Activated CD4-positive, alpha-beta T cell treated with anti-CD3 and anti-CD28 coated beads, Interleukin-2, amount 10 ng/mL, durations not matched to agents 24 days and 14 days (primary cell): ENCODE results near the gene AFG1L. TPM values are rescaled to one million over a fixed set of nuclear protein-coding genes. Genes with fewer than 3 reads are reported as not detected.
A peak's percentile ranks its signal among the peaks of the same experiment; 100 is the strongest.

Experiments
- DNase-seq: peaks from one replicate; pipeline ENCODE4 v3.0.0; 2022
- H3K27ac Mint-ChIP-seq: one replicate; pipeline ENCODE4 v1.8.0; 2022; ENCODE audit warnings: mild to moderate bottlenecking, mixed read lengths
- H3K27me3 Mint-ChIP-seq: one replicate; pipeline ENCODE4 v1.8.0; 2022; ENCODE audit warnings: mixed read lengths
- H3K36me3 Mint-ChIP-seq: one replicate; pipeline ENCODE4 v1.8.0; 2022; ENCODE audit warnings: low read depth, mild to moderate bottlenecking, mixed read lengths
- H3K4me1 Mint-ChIP-seq: one replicate; pipeline ENCODE4 v1.8.0; 2021; ENCODE audit warnings: mixed read lengths
- H3K4me3 Mint-ChIP-seq: one replicate; pipeline ENCODE4 v1.8.0; 2022; ENCODE audit warnings: mild to moderate bottlenecking, moderate library complexity, mixed read lengths
- H3K9me3 Mint-ChIP-seq: one replicate; pipeline ENCODE4 v1.8.0; 2021; ENCODE audit warnings: mixed read lengths
- intact Hi-C: fragments of 100-400 bp; cut with micrococcal nuclease; formaldehyde crosslinking; loops from one replicate; pipeline ENCODE4 v1.15.1; 2023
- total RNA-seq: library from RNA; stranded (reverse); gene quantifications from 2 replicates; pipeline ENCODE4 v1.2.3, GENCODE V29; 2022

Gene AFG1L
- total RNA-seq, 1 donor from 2014 or later, result 6.3 TPM

DNA sequence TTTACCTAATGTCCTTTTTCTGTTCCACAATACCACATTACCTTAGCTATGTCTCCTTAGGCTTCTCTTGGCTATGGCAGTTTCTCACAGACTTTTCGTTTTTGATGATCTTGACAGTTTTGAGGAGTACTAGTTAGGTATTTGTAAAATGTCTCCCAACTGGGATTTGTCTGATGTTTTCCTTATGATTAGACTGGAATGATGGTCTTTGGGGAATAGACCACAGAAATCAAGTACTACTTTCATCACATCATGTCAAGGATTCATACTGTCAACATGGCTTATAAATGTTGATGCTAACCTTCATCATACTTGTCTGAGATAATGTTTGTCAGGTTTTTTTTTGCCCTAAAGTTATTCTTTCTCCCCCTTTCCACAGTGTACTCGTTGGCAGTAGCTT is 187.7 kb downstream of the AFG1L start:
- intact Hi-C loops, result no loop called here
- no peak for DNase-seq
- Mint-ChIP-seq H3K4me1 (no peaks in the 10 kb centered on the region), H3K9me3 (no peaks in the 10 kb centered on the region), H3K27ac (no peak overlapping the region), H3K27me3 (peaks cover 9% of the 10 kb centered on the region), H3K36me3 (no peaks in the 10 kb centered on the region), H3K4me3 (no peak overlapping the region)

DNA sequence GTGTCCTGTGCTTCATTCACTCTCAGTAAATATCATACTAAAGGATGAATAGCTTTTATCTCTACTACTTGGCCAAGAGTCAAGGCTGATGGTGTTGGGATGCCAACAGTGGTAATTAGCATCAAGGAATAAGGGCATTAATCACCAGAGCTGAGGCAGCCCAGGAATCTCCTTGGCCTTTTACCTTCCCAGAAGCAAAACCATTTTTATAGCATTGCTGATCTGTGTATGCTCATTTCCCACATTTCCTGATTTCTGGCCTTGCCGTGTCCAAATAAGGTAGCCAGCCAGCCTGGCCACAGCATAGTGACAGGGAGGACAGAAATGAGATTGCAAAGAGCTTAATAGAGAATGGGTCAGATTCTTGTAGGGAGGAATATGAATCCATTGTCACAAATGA is 189.2 kb downstream of the AFG1L start:
- Mint-ChIP-seq H3K4me1 (no peaks in the 10 kb centered on the region), H3K27ac (no peak overlapping the region), H3K4me3 (no peak overlapping the region), H3K9me3 (no peaks in the 10 kb centered on the region), H3K36me3 (no peaks in the 10 kb centered on the region), H3K27me3 (peaks cover 12% of the 10 kb centered on the region)
- intact Hi-C loops, result no loop called here
- DNase-seq, result no peak

DNA sequence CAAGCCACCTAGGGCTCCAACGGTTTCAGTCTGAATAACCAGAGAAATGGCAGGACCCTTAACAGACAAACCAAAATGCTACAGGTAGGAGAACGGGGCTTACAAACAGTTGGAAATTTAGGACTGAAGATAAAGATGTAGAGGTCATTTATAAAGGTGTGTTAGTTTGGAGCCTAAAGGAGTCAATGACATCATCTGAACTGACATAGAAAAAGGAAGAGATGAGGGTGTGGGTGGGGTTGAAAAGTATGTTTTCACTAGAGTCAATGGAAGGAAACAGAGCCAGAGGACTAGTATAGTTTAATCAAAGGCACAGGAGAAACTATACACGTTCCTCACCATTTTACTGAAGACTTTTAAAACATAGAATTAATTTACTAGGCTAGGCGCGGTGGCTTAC is 194.8 kb downstream of the AFG1L start:
- Mint-ChIP-seq H3K4me3 (no peak overlapping the region), H3K27me3 (peaks cover 20% of the 10 kb centered on the region), H3K9me3 (no peaks in the 10 kb centered on the region), H3K27ac (no peak overlapping the region), H3K36me3 (no peaks in the 10 kb centered on the region), H3K4me1 (no peaks in the 10 kb centered on the region)
- no peak for DNase-seq
- intact Hi-C loops, result loop anchor here (5.0 kb wide), 1 partner anchor 312 kb away; no protein-coding TSS in a partner anchor

DNA sequence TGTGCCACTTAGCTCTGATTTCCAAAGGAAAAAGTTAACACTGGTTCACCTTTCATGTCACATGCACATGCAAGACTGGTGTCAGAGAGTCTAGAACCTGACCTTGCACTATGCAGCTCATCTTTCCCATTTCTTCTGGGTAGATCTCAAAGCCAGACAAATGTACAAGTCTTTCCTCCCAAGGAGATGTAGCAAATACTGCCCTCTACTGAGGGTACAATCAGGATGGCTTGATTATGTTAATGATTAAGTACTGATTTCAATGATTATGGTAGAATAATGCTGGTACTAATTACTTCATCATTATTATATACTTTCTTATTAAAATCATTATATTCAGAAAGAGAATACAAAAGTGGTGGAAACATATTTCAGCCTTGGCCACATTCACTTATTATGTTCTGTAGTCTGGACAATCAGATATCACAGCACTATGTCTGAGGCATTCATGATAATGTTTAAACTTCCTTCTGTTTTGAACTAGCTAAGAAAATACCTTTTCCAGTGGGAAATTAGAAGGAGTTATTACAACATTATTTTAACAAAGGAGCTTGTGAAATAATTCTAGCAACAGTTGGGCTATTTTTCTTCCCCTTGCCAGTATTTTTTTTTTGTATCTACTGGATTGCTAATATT is 197.4 kb downstream of the AFG1L start:
- H3K4me1 Mint-ChIP-seq, result no peaks in the 10 kb centered on the region
- no peaks in the 10 kb centered on the region for H3K9me3 Mint-ChIP-seq
- intact Hi-C loops, result loop anchor here (2.0 to 5.0 kb wide), 2 partner anchors 315 to 379 kb away; no protein-coding TSS in a partner anchor
- H3K36me3 Mint-ChIP-seq, result no peaks in the 10 kb centered on the region
- peaks cover 20% of the 10 kb centered on the region for H3K27me3 Mint-ChIP-seq
- no peak overlapping the region for H3K4me3 Mint-ChIP-seq
- no peak overlapping the region for H3K27ac Mint-ChIP-seq
- peak; percentile 58 for DNase-seq

DNA sequence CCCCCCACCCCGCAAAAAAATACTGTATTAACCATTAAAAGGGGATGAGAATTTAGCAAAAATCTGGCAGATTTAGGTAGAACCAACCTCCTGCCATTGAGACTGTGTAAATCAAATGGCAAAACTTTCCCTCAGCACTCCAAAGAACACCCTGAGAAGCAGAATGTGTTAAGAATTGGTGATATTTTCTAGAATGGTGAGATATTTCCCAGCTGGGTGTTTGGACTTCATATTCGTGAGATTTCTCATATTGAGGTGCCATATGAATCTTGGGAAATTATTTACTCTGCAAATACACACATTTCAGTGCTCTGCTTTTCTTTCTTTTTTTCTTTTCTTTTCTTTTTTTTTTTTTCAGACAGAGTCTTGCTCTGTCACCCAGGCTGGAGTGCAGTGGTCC is 199.6 kb downstream of the AFG1L start:
- intact Hi-C loops, result loop anchor here (5.0 kb wide), 1 partner anchor 317 kb away; no protein-coding TSS in a partner anchor
- Mint-ChIP-seq H3K4me1 (no peaks in the 10 kb centered on the region), H3K9me3 (no peaks in the 10 kb centered on the region), H3K27me3 (peaks cover 12% of the 10 kb centered on the region), H3K4me3 (no peak overlapping the region), H3K36me3 (no peaks in the 10 kb centered on the region), H3K27ac (no peak overlapping the region)
- DNase-seq, result no peak

DNA sequence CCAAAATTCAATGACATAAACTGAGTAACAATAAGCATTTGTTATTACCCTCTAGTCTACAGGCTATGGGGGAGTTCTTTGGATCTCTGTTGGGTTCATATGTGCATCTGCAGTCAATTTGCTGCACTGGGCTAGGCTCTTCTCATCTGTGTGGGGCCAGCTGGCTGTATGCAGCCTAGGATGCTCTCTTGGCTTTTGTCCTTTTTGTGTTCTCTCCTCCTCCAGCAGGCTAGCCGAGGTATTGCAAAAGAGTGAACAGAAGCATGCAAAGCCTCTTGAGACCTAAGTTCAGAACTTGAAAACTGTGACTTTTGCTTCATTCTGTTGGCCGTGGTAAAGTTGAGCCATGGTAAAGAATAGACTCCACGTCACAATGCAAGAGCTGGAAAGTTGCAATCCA is 203.0 kb downstream of the AFG1L start:
- H3K36me3 Mint-ChIP-seq, result no peaks in the 10 kb centered on the region
- peaks cover under 1% of the 10 kb centered on the region for H3K9me3 Mint-ChIP-seq
- H3K27ac Mint-ChIP-seq, result no peak overlapping the region
- no peak overlapping the region for H3K4me3 Mint-ChIP-seq
- peak; percentile 66 for DNase-seq
- no peaks in the 10 kb centered on the region for H3K4me1 Mint-ChIP-seq
- intact Hi-C loops, result no loop called here
- peaks cover 4% of the 10 kb centered on the region for H3K27me3 Mint-ChIP-seq

DNA sequence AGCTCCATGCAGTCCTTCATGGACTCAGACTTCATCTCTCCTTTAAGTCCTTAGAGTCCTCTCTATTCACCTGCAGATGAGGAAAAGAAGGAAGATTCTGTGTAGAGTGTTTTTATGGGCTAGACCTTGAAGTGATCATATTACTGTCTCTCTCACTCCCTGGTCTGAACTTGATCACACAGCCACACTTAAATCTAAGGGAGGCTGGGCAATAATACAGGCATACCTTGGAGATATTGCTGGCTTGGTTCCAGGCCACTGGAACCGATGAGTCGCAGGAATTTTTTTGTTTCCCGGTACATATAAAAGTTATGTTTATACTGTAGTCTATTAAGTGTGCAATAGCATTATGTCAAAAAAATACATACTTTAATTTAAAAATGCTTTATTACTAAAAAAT is 206.7 kb downstream of the AFG1L start:
- H3K9me3 Mint-ChIP-seq, result peaks cover 8% of the 10 kb centered on the region
- H3K27ac Mint-ChIP-seq, result no peak overlapping the region
- intact Hi-C loops, result no loop called here
- no peaks in the 10 kb centered on the region for H3K4me1 Mint-ChIP-seq
- H3K36me3 Mint-ChIP-seq, result no peaks in the 10 kb centered on the region
- H3K4me3 Mint-ChIP-seq, result no peak overlapping the region
- H3K27me3 Mint-ChIP-seq, result no peaks in the 10 kb centered on the region
- no peak for DNase-seq

DNA sequence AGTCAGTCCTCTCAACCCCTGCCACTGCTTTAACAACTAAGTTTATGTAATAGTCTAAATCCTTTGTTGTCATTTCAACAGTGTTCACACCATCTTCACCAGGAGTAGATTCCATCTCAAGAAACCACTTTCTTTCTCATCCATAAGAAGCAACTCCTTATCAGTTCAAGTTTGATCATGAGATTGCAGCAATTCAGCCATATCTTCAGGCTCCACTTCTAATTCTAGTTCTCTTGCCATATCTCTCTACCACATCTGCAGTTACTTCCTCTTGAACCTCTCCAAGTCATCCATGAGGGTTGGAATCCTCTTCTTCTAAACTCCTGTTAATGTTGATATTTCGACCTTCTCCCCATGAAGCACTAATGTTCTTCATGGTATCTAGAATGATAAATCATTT is 208.0 kb downstream of the AFG1L start:
- no peak for DNase-seq
- no peaks in the 10 kb centered on the region for H3K36me3 Mint-ChIP-seq
- H3K27ac Mint-ChIP-seq, result no peak overlapping the region
- no peaks in the 10 kb centered on the region for H3K27me3 Mint-ChIP-seq
- H3K4me3 Mint-ChIP-seq, result no peak overlapping the region
- H3K9me3 Mint-ChIP-seq, result peaks cover 8% of the 10 kb centered on the region
- intact Hi-C loops, result no loop called here
- no peaks in the 10 kb centered on the region for H3K4me1 Mint-ChIP-seq

DNA sequence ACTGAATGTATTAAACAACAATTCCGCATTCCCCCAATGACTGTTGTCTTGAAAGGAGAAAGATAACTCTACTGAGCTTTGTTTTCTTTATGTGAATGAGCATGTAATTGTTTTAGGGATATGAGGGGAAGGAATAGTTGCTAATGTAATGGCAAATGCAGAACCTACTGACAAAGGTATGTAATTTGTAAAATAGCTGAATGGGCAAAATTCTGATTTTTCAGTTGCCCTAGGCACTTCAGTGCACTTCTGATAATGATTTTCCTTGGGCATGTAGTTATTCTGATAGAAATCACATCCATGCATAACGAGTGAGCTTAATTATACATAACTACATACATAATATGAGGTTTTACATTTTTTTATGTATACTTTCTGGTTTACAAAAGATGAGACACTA is 212.5 kb downstream of the AFG1L start:
- Mint-ChIP-seq H3K36me3 (no peaks in the 10 kb centered on the region), H3K27ac (no peak overlapping the region), H3K4me1 (no peaks in the 10 kb centered on the region), H3K9me3 (peaks cover 8% of the 10 kb centered on the region), H3K27me3 (no peaks in the 10 kb centered on the region), H3K4me3 (no peak overlapping the region)
- intact Hi-C loops, result no loop called here
- no peak for DNase-seq

DNA sequence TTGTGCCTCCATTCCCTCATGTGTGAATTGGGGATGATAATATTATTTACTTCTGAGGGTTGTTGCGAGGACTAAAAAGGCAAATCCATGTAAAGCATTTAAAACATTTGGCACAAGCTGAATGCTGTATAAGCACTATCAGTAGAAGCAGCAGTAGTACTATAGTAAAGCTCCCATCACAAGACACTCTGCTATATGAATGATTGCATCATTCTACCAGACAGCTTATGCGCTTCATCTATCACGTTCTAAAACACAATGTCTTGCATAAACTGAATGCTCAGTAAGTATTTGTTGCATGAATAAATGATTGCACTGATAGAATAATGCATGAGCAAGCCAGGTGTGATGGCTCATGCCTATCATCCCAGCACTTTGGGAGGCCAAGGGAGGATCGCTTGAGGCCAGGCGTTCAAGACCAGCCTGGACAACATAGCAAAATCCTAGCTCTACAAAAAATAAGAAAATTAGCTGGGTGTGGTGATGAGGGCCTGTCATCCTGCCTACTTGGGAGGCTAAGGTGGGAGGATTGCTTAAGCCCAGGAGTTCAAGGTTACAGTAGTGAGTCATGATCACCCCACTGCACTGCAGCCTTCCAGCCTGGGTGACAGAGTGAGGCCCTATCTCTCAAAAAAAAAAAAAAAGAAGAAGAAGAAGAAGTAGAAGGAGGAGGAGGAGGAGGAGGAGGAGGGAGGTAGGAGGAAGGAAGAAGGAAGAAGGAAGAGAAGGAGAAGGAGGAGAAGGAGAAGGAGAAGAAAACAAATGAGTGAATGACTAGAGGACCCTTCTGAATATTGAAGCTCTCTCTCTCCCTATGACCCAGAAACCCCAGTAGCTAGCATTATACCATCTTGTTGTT is 215.8 kb downstream of the AFG1L start:
- Mint-ChIP-seq H3K9me3 (no peaks in the 10 kb centered on the region), H3K4me1 (no peaks in the 10 kb centered on the region), H3K27me3 (no peaks in the 10 kb centered on the region), H3K36me3 (no peaks in the 10 kb centered on the region), H3K27ac (no peak overlapping the region), H3K4me3 (no peak overlapping the region)
- no peak for DNase-seq
- intact Hi-C loops, result no loop called here

DNA sequence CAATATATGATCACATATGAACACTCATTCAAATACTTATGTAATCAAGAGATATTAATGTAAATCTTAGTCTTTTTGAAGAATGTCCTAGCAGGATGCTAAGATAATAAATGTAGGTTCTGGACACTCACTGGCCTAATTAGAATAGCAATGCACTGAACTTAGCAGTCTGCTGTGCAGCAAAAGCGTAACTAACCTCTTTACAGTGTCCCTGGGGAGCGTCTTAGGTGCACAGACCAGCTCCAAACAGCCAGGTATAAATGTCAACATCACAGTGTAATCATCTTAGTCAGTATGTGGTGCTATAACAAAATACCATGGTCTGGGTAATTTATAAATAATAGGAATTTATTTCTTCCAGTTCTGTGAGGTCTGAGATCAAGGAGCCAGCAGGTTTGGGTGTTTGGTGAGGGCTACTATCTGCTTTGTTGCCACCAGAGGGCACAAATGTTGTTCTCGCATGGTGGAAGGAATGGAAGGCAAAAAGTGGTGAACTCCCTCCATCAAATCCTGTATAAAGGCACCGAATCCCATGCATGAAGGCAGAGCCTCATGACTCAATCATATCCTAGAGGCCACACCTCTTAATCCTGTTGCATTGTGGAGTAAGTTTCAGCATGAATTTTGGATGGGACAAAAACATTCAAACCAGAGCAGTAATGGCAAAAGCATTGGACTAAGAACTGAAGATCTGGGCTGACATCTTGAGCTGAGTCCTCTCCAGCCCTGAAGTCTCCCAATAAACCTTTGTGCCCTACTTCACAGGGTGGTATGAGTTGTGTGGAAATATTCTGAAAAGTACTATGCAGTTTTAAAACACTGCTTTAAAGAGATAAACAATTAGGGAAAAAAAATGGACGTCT is 224.1 kb downstream of the AFG1L start:
- peak; percentile 66 for DNase-seq
- H3K4me1 Mint-ChIP-seq, result no peaks in the 10 kb centered on the region
- no peak overlapping the region for H3K27ac Mint-ChIP-seq
- peaks cover 3% of the 10 kb centered on the region for H3K27me3 Mint-ChIP-seq
- H3K9me3 Mint-ChIP-seq, result no peaks in the 10 kb centered on the region
- intact Hi-C loops, result no loop called here
- no peak overlapping the region for H3K4me3 Mint-ChIP-seq
- no peaks in the 10 kb centered on the region for H3K36me3 Mint-ChIP-seq

DNA sequence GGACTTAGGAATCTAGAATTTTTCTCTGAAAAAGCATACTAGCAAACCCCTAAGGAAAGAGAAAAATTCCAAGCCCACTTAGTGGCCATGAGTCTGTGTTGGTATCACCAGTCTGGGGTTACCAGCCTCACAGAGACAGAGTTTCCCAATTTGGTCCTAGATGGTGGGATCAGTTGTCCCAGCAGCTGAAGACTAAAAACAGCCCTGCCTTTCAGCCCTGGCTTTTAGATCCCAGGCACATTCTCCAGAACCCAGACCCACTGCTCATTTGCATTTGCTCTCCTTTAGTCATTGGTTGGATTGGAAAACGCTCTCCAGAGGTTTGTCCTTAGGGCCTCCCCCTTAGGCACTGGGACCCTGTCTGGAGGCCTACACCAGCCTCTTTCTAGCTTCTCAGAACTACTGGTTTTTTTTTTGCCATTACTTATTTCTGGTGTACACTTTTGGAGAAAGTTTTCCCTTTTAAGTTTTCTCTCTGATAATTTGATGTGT is 226.8 kb downstream of the AFG1L start:
- no peaks in the 10 kb centered on the region for H3K4me1 Mint-ChIP-seq
- intact Hi-C loops, result no loop called here
- no peak for DNase-seq

DNA sequence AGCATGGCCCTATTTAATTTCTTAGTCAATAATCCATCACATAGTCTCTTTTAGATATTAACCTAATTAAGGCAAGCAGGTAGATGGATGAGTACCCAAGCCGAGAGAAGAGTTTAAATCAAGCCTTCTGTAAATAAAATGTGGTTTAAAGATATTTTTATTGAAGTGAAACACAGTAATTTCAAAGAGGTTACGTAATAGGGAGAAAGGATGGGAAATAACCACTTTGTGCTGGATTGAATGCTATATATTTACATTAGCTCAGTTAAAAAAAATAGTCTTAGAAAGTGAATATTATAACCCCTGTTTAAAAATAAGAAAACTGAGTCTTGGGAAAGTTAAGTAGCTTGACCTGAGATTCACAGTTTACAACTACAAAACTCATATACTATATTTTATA is 228.8 kb downstream of the AFG1L start:
- Mint-ChIP-seq H3K9me3 (no peaks in the 10 kb centered on the region), H3K4me3 (no peak overlapping the region), H3K27me3 (peaks cover 5% of the 10 kb centered on the region), H3K27ac (no peak overlapping the region), H3K4me1 (no peaks in the 10 kb centered on the region), H3K36me3 (no peaks in the 10 kb centered on the region)
- DNase-seq, result no peak
- intact Hi-C loops, result no loop called here

More for the DNA sequence above, 226.8 kb downstream of the AFG1L start:
- no peaks in the 10 kb centered on the region for H3K36me3 Mint-ChIP-seq
- H3K4me3 Mint-ChIP-seq, result no peak overlapping the region
- H3K27ac Mint-ChIP-seq, result no peak overlapping the region
- H3K27me3 Mint-ChIP-seq, result peaks cover 4% of the 10 kb centered on the region
- no peaks in the 10 kb centered on the region for H3K9me3 Mint-ChIP-seq
